Measurements from ENCODE around the gene KLHL35.

Gene KLHL35

GRCh38 chr11:75432911-75433321 is at the start of gene KLHL35:
Gene KLHL35, minus strand, starts transcription at chr11:75433203. Its CDS starts 2,574 bp downstream, at chr11:75430629.
- DNase-seq (ENCODE audit: low read depth) = no peak

- DNase-seq (ENCODE audit: low read depth) = no peak
Measured at GRCh38 chr11:75481922-75482606, 49.1 kb upstream of the KLHL35 start.

- DNase-seq (ENCODE audit: low read depth) = no peak
Measured at GRCh38 chr11:75481223-75481921, 48.4 kb upstream of the KLHL35 start.

- DNase-seq (ENCODE audit: low read depth) = no peak
Measured at GRCh38 chr11:75480185-75481175, 47.5 kb upstream of the KLHL35 start.

- DNase-seq (ENCODE audit: low read depth) = no peak
Measured at GRCh38 chr11:75479597-75480145, 46.7 kb upstream of the KLHL35 start.

- no peak for DNase-seq (ENCODE audit: low read depth)
Measured at GRCh38 chr11:75478783-75479596, 46.0 kb upstream of the KLHL35 start.

GRCh38 chr11:75477614-75477935 is 44.6 kb upstream of the KLHL35 start:
- no peak for DNase-seq (ENCODE audit: low read depth)

- no peak for DNase-seq (ENCODE audit: low read depth)
Measured at GRCh38 chr11:75476739-75477613, 44.0 kb upstream of the KLHL35 start.

GRCh38 chr11:75475767-75476650 is 43.0 kb upstream of the KLHL35 start:
- no peak for DNase-seq (ENCODE audit: low read depth)

GRCh38 chr11:75474878-75475766 is 42.1 kb upstream of the KLHL35 start:
- no peak for DNase-seq (ENCODE audit: low read depth)

- DNase-seq (ENCODE audit: low read depth) = no peak
Measured at GRCh38 chr11:75474240-75474639, 41.2 kb upstream of the KLHL35 start.

- DNase-seq (ENCODE audit: low read depth) = no peak
Measured at GRCh38 chr11:75473684-75474083, 40.7 kb upstream of the KLHL35 start.

GRCh38 chr11:75472081-75472732 is 39.2 kb upstream of the KLHL35 start:
- DNase-seq (ENCODE audit: low read depth) = no peak

- no peak for DNase-seq (ENCODE audit: low read depth)
Measured at GRCh38 chr11:75471176-75471973, 38.4 kb upstream of the KLHL35 start.

GRCh38 chr11:75470476-75471080 is 37.6 kb upstream of the KLHL35 start:
- no peak for DNase-seq (ENCODE audit: low read depth)

- DNase-seq (ENCODE audit: low read depth) = no peak
Measured at GRCh38 chr11:75469785-75470405, 36.9 kb upstream of the KLHL35 start.

Data from GM04504 (cell line).